Activated naive CD4-positive, alpha-beta T cell treated with anti-CD3 and anti-CD28 coated beads, Interleukin-2, amount 10 ng/mL, durations not matched to agents 7 days and 5 days (primary cell): ENCODE data around the gene MMP15.
A peak's percentile ranks its signal among the peaks of the same experiment; 100 is the strongest.

Experiments used
- CTCF ChIA-PET: fragments of 350-600 bp; sonication (Branson Sonifier 250); formaldehyde crosslinking; loops from one replicate; lab custom pipeline; 2021; ENCODE audit warnings: antibody characterized with exemption; lab: Charles Lee
- DNase-seq: peaks from one replicate; pipeline ENCODE4 v3.0.0-alpha.2; 2020
- H3K27ac Mint-ChIP-seq: one replicate; pipeline ENCODE4 v1.8.0; 2021; ENCODE audit warnings: mild to moderate bottlenecking, moderate library complexity, mixed read lengths
- H3K27me3 Mint-ChIP-seq: one replicate; pipeline ENCODE4 v1.8.0; 2021; ENCODE audit warnings: mild to moderate bottlenecking, mixed read lengths
- H3K36me3 Mint-ChIP-seq: one replicate; pipeline ENCODE4 v1.8.0; 2021; ENCODE audit warnings: mixed read lengths
- H3K4me1 Mint-ChIP-seq: one replicate; pipeline ENCODE4 v1.8.0; 2021; ENCODE audit warnings: mixed read lengths
- H3K4me3 Mint-ChIP-seq: one replicate; pipeline ENCODE4 v1.8.0; 2021; ENCODE audit warnings: mild to moderate bottlenecking, moderate library complexity, mixed read lengths
- H3K9me3 Mint-ChIP-seq: one replicate; pipeline ENCODE4 v1.8.0; 2021; ENCODE audit warnings: mixed read lengths

Gene MMP15

DNA sequence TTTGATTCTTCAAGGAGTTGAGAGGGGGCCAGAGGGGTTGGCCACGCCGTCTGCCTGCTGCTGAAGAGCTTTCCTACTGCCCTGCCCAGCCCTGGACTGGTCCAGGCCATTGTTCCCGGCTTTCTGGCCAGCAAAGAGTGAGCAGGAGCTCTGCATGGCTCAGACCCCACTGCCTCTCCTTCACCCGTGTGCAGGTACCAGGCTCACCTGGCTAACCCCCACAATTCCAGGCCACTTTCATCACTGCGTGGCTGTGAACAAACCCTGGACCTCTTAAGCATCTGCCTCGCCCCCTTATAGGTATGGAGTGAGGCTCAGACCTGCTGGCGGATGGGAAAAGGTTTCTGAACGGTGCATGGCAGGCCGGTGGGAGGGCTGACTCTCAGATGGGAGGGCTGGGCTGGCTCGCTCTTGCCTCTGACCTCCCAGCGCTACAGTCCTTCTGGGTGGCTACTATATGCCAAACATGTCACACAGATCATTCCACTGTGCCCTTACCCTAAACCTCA lies 33.9 kb upstream of the MMP15 start:
- Mint-ChIP-seq H3K4me1 (peaks cover 20% of the 10 kb centered on the region), H3K36me3 (peaks cover 16% of the 10 kb centered on the region), H3K27me3 (peaks cover 11% of the 10 kb centered on the region), H3K9me3 (no peaks in the 10 kb centered on the region), H3K4me3 (no peak overlapping the region), H3K27ac (no peak overlapping the region)
- DNase-seq, result no peak
- CTCF ChIA-PET, result no interaction called here

DNA sequence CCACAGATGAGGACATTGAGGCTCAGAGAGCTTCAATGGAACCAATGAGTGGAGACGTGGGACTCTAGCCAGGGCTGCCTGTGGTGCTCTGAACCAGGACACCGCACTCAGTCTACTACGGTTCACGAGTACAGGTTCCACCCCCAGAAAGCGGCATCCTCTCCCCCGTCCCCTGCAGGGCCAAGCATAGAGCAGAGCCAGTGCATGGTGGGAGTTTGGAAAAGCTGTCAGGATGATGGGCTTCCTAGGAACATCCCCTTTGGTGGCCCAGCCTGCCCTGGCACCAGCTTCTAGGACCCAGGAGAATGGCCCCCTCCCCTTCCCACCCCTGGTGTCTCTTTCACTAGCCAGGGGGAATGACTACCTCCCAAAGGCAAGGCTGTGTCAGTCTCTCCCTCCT lies 33.5 kb upstream of the MMP15 start:
- CTCF ChIA-PET, result no interaction called here
- peaks cover 21% of the 10 kb centered on the region for H3K4me1 Mint-ChIP-seq
- H3K27ac Mint-ChIP-seq, result no peak overlapping the region
- H3K4me3 Mint-ChIP-seq, result no peak overlapping the region
- no peak for DNase-seq
- H3K36me3 Mint-ChIP-seq, result peaks cover 18% of the 10 kb centered on the region
- no peaks in the 10 kb centered on the region for H3K9me3 Mint-ChIP-seq
- peaks cover 7% of the 10 kb centered on the region for H3K27me3 Mint-ChIP-seq

DNA sequence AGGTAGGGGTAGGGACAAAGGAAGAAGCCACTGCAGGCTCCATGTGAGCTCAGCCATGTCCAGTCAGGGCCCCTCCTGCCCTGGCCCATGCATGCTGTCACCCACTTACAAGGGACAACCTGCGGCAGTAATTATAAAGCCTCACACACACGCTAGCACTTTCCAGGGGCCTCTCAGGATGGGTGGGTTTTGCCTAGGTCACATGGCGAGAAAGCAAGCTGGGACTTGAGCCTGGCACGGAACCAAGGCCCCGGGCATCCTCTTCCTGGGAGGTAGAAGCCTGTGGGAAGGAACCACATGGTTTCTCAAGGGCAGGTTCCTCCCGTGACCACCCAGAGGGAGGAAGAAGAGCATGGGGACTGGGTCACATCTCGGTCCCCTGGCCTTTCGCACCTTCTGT lies 32.1 kb upstream of the MMP15 start:
- CTCF ChIA-PET, result no interaction called here
- peaks cover 34% of the 10 kb centered on the region for H3K4me1 Mint-ChIP-seq

DNA sequence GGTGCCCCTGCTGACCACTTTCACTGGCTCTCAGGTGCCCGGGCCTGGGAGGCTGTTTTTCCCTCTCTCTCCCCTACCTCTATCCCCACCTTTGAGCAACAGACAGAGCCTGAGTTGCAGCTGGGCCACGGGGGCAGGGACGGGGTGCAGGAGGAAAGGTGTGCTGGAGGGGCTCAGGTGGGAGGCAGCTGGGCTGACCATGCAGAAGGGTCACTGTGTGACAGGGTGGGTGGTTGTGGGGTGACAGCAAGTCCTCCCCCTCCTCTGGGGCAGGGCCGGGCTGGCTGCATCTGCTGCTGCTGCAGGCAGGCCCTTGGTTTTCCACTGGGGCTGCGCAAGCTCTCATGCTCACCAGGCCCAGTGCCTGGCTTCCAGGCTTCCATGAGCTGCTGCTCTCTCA lies 31.7 kb upstream of the MMP15 start:
- H3K27ac Mint-ChIP-seq, result no peak overlapping the region
- no peak for DNase-seq
- peaks cover 31% of the 10 kb centered on the region for H3K36me3 Mint-ChIP-seq
- H3K27me3 Mint-ChIP-seq, result no peaks in the 10 kb centered on the region
- H3K4me1 Mint-ChIP-seq, result peaks cover 39% of the 10 kb centered on the region
- CTCF ChIA-PET, result interaction anchor here (0.9 kb wide), 1 partner anchor 10 kb away, joined by 3 read pairs; no protein-coding TSS in a partner anchor
- no peak overlapping the region for H3K4me3 Mint-ChIP-seq
- H3K9me3 Mint-ChIP-seq, result no peaks in the 10 kb centered on the region

More for the DNA sequence above, 32.1 kb upstream of the MMP15 start:
- no peak for DNase-seq
- Mint-ChIP-seq H3K27me3 (no peaks in the 10 kb centered on the region), H3K9me3 (no peaks in the 10 kb centered on the region), H3K27ac (no peak overlapping the region), H3K4me3 (no peak overlapping the region), H3K36me3 (peaks cover 30% of the 10 kb centered on the region)

DNA sequence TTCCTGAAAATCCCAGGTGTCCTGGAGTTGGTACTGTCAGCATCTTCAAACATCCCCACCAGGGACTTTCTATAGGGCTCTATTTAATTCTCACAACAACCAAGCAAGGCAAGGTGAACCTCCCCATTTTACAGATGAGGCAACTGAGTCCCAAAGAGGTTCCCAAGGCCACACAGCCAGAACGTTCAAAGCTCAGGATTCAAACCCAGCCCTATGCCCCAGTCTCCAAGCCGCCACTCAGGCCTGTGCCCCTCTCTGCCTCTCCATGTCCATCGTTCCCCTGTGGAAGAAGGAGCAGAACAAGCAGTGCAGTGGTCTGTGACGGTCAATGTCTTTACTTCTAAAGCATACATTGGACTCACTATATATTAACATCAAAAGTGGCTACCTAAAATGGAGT lies 31.2 kb upstream of the MMP15 start:
- peaks cover 31% of the 10 kb centered on the region for H3K36me3 Mint-ChIP-seq
- no peak for DNase-seq
- CTCF ChIA-PET, result interaction anchor here (0.9 kb wide), 1 partner anchor 11 kb away, joined by 3 read pairs; no protein-coding TSS in a partner anchor
- no peak overlapping the region for H3K27ac Mint-ChIP-seq
- H3K27me3 Mint-ChIP-seq, result no peaks in the 10 kb centered on the region
- no peaks in the 10 kb centered on the region for H3K9me3 Mint-ChIP-seq
- H3K4me1 Mint-ChIP-seq, result peaks cover 44% of the 10 kb centered on the region
- no peak overlapping the region for H3K4me3 Mint-ChIP-seq

DNA sequence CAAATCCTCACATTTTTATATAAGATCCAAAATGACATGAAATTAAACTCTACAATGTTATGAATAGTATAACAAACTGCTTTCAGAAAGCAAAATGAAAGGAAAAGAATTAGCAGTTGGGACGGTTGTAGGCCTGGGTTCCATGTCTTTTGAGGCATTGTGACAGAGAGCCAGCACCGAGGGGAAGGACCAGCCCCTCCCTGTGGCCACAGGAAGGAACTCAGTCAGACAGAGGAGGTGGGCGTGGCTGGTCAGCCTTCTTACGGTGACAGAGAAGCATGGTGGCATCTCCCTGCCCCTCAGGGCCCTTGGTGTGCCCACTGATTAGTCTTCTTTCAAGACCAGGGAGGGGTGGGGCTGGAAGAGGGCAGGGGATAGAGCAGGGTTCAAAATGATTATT lies 30.8 kb upstream of the MMP15 start:
- Mint-ChIP-seq H3K4me3 (no peak overlapping the region), H3K4me1 (peaks cover 45% of the 10 kb centered on the region), H3K36me3 (peaks cover 31% of the 10 kb centered on the region), H3K9me3 (no peaks in the 10 kb centered on the region), H3K27me3 (no peaks in the 10 kb centered on the region), H3K27ac (peak overlapping the region; percentile 68)
- CTCF ChIA-PET, result interaction anchor here (0.9 kb wide), 1 partner anchor 11 kb away, joined by 3 read pairs; no protein-coding TSS in a partner anchor
- DNase-seq, result peak; percentile 68

DNA sequence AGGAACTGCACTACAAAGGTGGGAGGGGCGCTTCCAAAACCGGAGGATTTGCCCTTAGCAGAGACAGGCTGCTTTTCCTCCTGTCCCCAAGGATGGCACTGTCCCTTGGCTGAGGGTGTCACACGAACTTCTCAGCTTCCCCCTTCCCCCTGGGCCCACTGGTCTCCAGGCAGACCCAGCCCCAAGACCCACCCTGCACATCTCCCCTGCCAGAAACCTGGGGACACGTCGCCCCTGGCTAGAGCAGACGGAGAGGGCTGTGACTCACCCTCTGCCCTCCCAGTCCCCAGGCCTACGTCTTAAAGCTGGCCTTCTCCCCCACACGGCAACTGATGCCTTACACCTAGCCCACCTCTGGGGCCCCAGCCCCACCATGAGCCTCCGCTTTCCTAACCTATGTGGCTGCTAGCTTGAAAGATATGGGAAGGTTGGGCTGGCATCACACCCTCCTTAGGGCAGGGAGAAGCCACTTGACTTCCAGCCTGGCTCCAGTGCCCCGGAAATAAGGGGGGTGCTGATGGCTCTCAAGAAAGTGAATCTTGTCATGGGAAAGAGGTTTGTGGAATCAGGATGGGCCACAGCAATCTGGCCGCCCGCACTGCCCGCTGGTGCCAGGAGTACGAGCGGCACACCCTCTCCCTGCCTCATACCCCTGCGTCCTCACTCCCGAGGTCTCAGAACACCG lies 29.7 kb upstream of the MMP15 start:
- Mint-ChIP-seq H3K4me3 (no peak overlapping the region), H3K4me1 (peaks cover 46% of the 10 kb centered on the region), H3K36me3 (peaks cover 31% of the 10 kb centered on the region), H3K27ac (peak overlapping the region; percentile 60), H3K27me3 (no peaks in the 10 kb centered on the region), H3K9me3 (no peaks in the 10 kb centered on the region)
- DNase-seq, result no peak
- CTCF ChIA-PET, result interaction anchor here (0.8 kb wide), 1 partner anchor 239 kb away, joined by 3 read pairs; no protein-coding TSS in a partner anchor

DNA sequence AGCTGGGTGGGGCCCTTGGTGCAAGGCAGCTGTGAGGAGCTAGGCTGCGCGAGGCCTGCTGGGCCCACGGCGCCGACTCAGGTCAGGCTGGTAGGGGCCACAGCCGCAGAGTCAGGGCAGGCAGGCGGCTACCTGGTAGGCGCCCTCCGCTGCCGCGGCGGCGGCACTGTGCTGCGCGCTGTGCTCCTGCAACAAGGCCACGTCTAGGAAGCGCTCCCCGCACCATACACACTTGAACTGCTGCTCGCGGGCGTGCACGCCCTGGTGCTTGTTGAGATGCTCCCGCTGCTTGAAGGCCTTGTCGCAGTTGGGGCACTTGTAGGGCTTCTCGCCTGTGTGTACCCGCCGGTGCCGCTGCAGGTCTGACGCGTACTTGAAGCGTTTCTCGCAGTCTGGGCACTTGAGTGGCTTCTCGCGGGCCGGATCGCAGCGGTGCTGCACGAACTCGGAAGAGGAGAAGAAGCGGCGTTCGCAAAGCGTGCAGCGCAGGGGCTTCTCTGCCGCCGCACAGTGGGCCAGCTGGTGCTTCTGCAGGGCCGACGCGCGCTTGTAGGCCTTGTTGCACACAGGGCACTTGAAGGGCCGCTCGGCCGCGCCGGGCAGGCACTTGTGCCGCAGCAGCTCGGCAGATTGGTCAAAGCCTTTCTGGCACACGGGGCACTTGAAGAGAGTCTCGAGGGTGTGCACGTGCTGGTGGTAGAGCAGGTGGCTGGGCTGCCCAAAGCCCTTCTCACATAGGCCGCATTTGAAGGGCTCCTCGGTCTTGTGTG lies 29.0 kb upstream of the MMP15 start:
- no peaks in the 10 kb centered on the region for H3K27me3 Mint-ChIP-seq
- peaks cover 51% of the 10 kb centered on the region for H3K4me1 Mint-ChIP-seq
- CTCF ChIA-PET, result interaction anchor here (2.6 kb wide), 1 partner anchor 420 kb away, joined by 10 read pairs; no protein-coding TSS in a partner anchor
- H3K9me3 Mint-ChIP-seq, result no peaks in the 10 kb centered on the region
- no peak overlapping the region for H3K4me3 Mint-ChIP-seq
- peak overlapping the region; percentile 19 for H3K27ac Mint-ChIP-seq
- H3K36me3 Mint-ChIP-seq, result peaks cover 31% of the 10 kb centered on the region
- no peak for DNase-seq

DNA sequence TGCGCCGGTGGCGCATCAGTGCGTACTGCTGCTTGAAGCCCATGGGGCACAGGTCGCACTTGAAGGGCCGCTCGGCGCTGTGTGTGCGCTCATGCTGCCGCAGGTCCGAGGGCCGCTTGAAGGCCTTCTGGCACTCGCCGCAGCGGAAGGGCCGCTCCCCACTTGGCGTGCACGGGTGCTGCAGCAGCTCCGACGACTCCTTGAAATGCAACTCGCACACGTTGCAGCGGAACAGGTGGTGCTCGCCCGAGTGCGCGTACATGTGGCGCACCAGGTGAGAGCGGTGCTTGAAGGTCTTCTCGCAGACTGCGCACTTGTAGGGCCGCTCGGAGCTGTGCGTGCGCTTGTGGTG lies 28.4 kb upstream of the MMP15 start:
- CTCF ChIA-PET, result interaction anchor here (2.6 kb wide), 1 partner anchor 421 kb away, joined by 10 read pairs; no protein-coding TSS in a partner anchor
- DNase-seq, result no peak
- peak overlapping the region; percentile 19 for H3K27ac Mint-ChIP-seq
- H3K36me3 Mint-ChIP-seq, result peaks cover 31% of the 10 kb centered on the region
- H3K27me3 Mint-ChIP-seq, result no peaks in the 10 kb centered on the region
- no peaks in the 10 kb centered on the region for H3K9me3 Mint-ChIP-seq
- H3K4me1 Mint-ChIP-seq, result peaks cover 57% of the 10 kb centered on the region
- no peak overlapping the region for H3K4me3 Mint-ChIP-seq

DNA sequence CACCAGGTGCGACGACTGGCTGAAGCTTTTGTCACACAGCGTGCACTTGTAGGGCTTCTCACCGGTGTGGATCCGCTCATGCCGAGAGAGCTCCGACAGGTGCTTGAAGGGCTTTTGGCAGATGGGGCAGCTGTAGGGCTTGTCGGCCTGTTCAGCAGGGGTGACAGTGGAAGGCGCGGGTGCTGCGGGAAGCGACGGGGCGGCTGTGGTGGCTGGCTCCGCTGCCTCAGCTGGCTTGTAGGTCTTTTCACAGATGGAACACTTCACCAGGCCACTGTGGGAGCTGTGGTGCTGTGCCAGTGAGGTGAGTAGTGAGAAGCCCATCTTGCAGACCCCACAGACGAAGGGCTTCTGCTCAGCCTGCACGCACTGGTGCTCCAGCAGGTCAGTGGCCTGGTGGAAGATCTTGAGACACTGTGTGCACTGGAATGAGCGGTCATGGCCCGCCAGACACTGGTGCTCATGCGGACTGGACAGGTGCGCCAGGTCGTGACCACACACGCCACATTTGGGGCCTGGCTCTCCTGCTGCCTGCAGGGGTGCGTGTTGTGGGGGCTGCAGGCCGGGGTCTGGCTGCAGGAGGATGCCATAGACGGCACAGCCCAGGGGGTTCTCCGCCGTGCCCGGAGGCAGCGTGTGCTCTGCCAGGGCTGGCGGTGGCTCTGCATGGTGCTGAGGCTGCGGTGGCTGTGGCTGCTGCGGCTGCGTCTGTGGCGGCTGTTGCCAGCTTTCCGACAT lies 27.9 kb upstream of the MMP15 start:
- peak overlapping the region; percentile 80 for H3K4me3 Mint-ChIP-seq
- peaks cover 62% of the 10 kb centered on the region for H3K4me1 Mint-ChIP-seq
- CTCF ChIA-PET, result interaction anchor here (1.0 to 3.2 kb wide), 6 partner anchors 21 to 421 kb away, joined by 3 to 22 read pairs (median 6); a partner anchor contains a TSS
- no peak for DNase-seq
- H3K9me3 Mint-ChIP-seq, result no peaks in the 10 kb centered on the region
- no peaks in the 10 kb centered on the region for H3K27me3 Mint-ChIP-seq
- peak overlapping the region; percentile 94 for H3K27ac Mint-ChIP-seq
- peaks cover 31% of the 10 kb centered on the region for H3K36me3 Mint-ChIP-seq

DNA sequence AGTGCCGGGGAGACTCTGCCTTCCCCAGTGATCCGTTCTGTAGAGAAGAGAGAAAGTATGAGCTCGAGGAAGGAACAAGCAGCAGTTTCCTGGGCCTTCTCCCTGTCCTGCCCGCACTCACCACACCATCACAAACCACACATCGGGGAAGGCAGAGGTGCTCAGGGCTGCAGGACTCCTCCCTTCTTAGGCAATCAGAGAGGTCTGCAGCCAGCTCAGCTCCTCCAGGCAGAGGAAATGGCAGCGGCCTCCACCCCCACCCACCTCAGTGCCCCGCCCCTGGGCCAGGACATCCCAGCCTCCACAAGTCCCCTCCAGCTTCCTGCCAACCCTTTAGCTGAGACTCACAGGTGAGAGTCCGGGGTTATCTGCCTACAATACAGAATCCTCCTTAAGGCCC lies 27.1 kb upstream of the MMP15 start:
- peak; percentile 86 for DNase-seq
- H3K9me3 Mint-ChIP-seq, result no peaks in the 10 kb centered on the region
- H3K36me3 Mint-ChIP-seq, result peaks cover 34% of the 10 kb centered on the region
- CTCF ChIA-PET, result interaction anchor here (1.0 to 3.2 kb wide), 6 partner anchors 21 to 422 kb away, joined by 3 to 22 read pairs (median 6); a partner anchor contains a TSS
- peak overlapping the region; percentile 94 for H3K27ac Mint-ChIP-seq
- no peaks in the 10 kb centered on the region for H3K27me3 Mint-ChIP-seq
- peaks cover 69% of the 10 kb centered on the region for H3K4me1 Mint-ChIP-seq
- H3K4me3 Mint-ChIP-seq, result peak overlapping the region; percentile 80

DNA sequence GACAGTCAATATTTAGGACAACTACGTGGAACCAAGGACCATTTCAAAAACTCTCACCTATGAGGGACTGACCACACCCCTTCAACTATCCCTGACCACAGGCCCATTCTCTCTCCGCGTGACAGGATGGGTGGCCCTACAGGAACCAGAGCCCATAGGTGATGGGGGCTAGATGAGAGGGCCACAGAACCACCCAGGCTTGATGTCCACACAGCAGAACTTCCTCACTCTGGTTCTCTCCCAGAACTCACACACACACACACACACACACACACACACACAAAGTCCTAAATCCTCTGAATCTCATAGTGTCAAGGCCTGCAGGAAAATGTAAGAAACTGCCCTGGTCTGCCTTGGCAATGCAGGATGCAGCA lies 26.6 kb upstream of the MMP15 start:
- peaks cover 37% of the 10 kb centered on the region for H3K36me3 Mint-ChIP-seq
- H3K4me3 Mint-ChIP-seq, result peak overlapping the region; percentile 80
- peak overlapping the region; percentile 94 for H3K27ac Mint-ChIP-seq
- CTCF ChIA-PET, result interaction anchor here (0.7 to 3.2 kb wide), 7 partner anchors 22 to 422 kb away, joined by 3 to 22 read pairs (median 6); a partner anchor contains a TSS
- peaks cover 73% of the 10 kb centered on the region for H3K4me1 Mint-ChIP-seq
- H3K27me3 Mint-ChIP-seq, result no peaks in the 10 kb centered on the region
- no peak for DNase-seq
- H3K9me3 Mint-ChIP-seq, result no peaks in the 10 kb centered on the region

DNA sequence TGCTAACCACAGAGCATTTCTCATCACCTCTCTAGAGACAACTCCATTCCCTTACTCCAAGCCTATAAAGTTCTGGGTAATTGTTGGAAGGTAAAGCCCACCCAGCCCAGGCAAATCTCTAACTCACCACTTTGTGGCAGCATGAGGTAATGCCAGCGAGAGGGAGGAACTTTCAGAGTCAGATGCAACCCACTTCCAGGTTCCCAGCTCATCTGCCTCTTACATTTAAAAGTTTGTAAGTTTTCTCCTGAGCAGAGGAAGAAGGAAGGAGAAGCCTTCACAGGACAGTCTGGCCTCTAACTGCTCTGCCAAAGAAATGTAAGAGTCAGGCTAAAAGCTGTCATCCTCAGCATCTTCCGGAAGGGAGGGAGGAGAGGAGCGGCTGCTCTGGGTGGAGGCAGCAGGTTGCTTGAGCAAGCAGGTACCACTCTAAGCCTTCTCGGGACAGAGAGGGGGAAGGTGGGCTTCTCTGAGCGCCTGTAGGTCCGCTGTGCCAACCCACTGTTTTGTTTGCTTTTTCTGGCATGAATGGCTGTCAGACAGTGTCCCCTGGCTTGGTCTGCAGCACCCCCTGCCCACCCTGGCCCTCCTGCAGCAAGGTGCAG lies 26.1 kb upstream of the MMP15 start:
- Mint-ChIP-seq H3K4me1 (peaks cover 72% of the 10 kb centered on the region), H3K27me3 (no peaks in the 10 kb centered on the region), H3K36me3 (peaks cover 38% of the 10 kb centered on the region), H3K9me3 (no peaks in the 10 kb centered on the region), H3K4me3 (peak overlapping the region; percentile 80), H3K27ac (peak overlapping the region; percentile 94)
- DNase-seq, result peak; percentile 58
- CTCF ChIA-PET, result interaction anchor here (0.7 to 3.2 kb wide), 9 partner anchors 22 to 423 kb away, joined by 3 to 22 read pairs (median 3); a partner anchor contains a TSS
